Ovary (tissue), 9 donors: Measurements from ENCODE around the gene COX8A. TPM values are rescaled to one million over a fixed set of nuclear protein-coding genes. Genes with fewer than 3 reads are reported as not detected.

ENCODE experiments used
- DNase-seq, 5 donors: peaks; one replicate each; pipeline ENCODE4 v3.0.0-alpha.2; 2019 to 2020
- H3K27ac ChIP-seq, 2 donors: fragments of 200-600 bp; one replicate each; pipeline versions ENCODE4 v1.5.1 to v1.8.0; 2019 to 2022
- H3K27me3 ChIP-seq: fragments of 200-600 bp; one replicate; pipeline ENCODE4 v1.8.0; 2022
- H3K36me3 ChIP-seq: fragments of 200-600 bp; sonication (generic); one replicate; pipeline ENCODE4 v1.5.1; 2019
- H3K4me1 ChIP-seq: one replicate; pipeline ENCODE4 v1.8.1; 2013; ENCODE audit warnings: mild to moderate bottlenecking, moderate library complexity; ENCODE audit not compliant: insufficient read depth
- H3K4me3 ChIP-seq: fragments of 200-600 bp; sonication (generic); one replicate; pipeline ENCODE4 v1.5.1; 2017
- H3K9me3 ChIP-seq, 2 donors: fragments of 200-600 bp in 1 of 2; sonication (generic) in 1 of 2; one replicate each; pipeline versions ENCODE4 v1.5.1 to v1.8.1; 2013 to 2019; ENCODE audit warnings: mild to moderate bottlenecking in 1 of 2, moderate library complexity in 1 of 2
- EP300 ChIP-seq: sonication (generic); formaldehyde crosslinking; IDR thresholded peaks from one replicate; pipeline ENCODE4 v1.6.1; 2017; ENCODE audit warnings: antibody characterized with exemption
- POLR2A ChIP-seq: fragments of 450-650 bp; IDR thresholded peaks from one replicate; pipeline ENCODE4 v1.6.1; 2017; ENCODE audit warnings: antibody characterized with exemption, mild to moderate bottlenecking, moderate library complexity
- WGBS, 3 donors: extraction: QIAGEN DNeasy Blood & Tissue Kit in 1 of 3; methylation state at CpG; one replicate each; pipeline versions ENCODE4 v1.1.5 to v1.1.7; 2013 to 2017; 5-methylcytosine and 5-hydroxymethylcytosine counted together
- intact Hi-C, 4 donors: fragments of 100-400 bp; cut with DNase I; formaldehyde crosslinking; loops; one replicate each; pipeline versions ENCODE4 v1.11.0 to v1.15.1; 2022 to 2023
- polyA plus RNA-seq, 2 donors: library from polyadenylated mRNA; stranded (reverse); fragments of 200-250 nt in 1 of 2; fragments of 350-450 nt in 1 of 2; fragmentation: Illumina TruSeq in 1 of 2; extraction: RNeasy Lipid Tissue Mini Kit (QIAGEN cat#74804) in 1 of 2; gene quantifications; one replicate each; pipeline ENCODE4 v1.2.3, GENCODE V29; 2013 to 2014
- total RNA-seq, 7 donors: library from RNA; depleted of rRNA in 2 of 7; stranded (reverse); fragments of >200 nt in 2 of 7; fragmentation: NEBNext Ultra II Directional in 3 of 7; extraction: Animal tissue kit (Norgen Biotek cat#: 25700) in 3 of 7; gene quantifications; one replicate each; pipeline versions ENCODE4 v1.1.0 to v1.2.4, GENCODE V29; 2016 to 2023
- TF ChIP-seq, protein P1 (sequence below), 3 donors: fragments of 450-650 bp in 2 of 3; fragments of 200-600 bp in 1 of 3; IDR thresholded peaks; one replicate each; pipeline versions ENCODE4 v1.5.1 to v1.8.0; 2016 to 2022; ENCODE audit warnings: antibody characterized with exemption in 3 of 3, mild to moderate bottlenecking in 1 of 3
- donor health status: DM: no; HTN: no; CAD: no; lungs with moderate emphysema.
- donor health status: DM: no; HTN: no; CAD: no.
- donor health status: Bipolar disorder and iron deficiency.
- donor health status: DM: yes; HTN: yes; CAD: no.
- donor health status: DM: no; HTN: no; CAD: no.
- donor health status: DM: yes; HTN: yes; CAD: no.

COX8A gene
- total and polyA plus RNA-seq, 9 donors = 64.8 to 438 (median 222) TPM

DNA sequence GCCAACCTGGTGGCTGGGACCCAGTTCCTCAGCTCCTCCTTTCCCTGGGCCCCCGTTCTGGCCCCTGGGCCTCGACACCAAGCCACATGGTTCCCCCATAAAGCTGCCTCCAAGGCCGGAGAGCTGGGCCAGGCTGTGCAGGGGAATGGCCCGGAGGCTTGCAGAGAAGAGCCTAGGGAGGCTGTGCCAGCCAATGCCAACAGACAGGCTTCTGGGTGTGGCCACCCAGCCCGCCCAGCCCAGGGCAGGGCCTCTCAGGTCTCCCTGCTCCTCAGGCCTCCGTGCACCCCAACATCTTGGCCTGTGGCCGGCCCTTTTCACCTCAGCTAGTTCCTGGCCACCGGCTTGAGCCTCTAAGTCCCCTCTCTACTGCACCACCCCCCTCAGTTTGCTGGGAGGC is 43.9 kb downstream of the COX8A start:
- Histone ChIP-seq H3K4me3 (no peak overlapping the region), H3K36me3 (no peaks in the 10 kb centered on the region), H3K27me3 (no peaks in the 10 kb centered on the region), H3K9me3 (no peaks in the 10 kb centered on the region), H3K4me1 (no peaks in the 10 kb centered on the region), H3K27ac (no peak overlapping the region)
- TF ChIP-seq EP300 (no peak), POLR2A (no peak)
- TF ChIP-seq, protein P1, sequence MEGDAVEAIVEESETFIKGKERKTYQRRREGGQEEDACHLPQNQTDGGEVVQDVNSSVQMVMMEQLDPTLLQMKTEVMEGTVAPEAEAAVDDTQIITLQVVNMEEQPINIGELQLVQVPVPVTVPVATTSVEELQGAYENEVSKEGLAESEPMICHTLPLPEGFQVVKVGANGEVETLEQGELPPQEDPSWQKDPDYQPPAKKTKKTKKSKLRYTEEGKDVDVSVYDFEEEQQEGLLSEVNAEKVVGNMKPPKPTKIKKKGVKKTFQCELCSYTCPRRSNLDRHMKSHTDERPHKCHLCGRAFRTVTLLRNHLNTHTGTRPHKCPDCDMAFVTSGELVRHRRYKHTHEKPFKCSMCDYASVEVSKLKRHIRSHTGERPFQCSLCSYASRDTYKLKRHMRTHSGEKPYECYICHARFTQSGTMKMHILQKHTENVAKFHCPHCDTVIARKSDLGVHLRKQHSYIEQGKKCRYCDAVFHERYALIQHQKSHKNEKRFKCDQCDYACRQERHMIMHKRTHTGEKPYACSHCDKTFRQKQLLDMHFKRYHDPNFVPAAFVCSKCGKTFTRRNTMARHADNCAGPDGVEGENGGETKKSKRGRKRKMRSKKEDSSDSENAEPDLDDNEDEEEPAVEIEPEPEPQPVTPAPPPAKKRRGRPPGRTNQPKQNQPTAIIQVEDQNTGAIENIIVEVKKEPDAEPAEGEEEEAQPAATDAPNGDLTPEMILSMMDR (IDR thresholded peaks at IDR 0.05) = no peak
- intact Hi-C loops = no loop called here
- 82 to 88% (median 86%) methylated on average over 8 of the region's 8 CpGs for WGBS, 3 donors
- DNase-seq = no peak

DNA sequence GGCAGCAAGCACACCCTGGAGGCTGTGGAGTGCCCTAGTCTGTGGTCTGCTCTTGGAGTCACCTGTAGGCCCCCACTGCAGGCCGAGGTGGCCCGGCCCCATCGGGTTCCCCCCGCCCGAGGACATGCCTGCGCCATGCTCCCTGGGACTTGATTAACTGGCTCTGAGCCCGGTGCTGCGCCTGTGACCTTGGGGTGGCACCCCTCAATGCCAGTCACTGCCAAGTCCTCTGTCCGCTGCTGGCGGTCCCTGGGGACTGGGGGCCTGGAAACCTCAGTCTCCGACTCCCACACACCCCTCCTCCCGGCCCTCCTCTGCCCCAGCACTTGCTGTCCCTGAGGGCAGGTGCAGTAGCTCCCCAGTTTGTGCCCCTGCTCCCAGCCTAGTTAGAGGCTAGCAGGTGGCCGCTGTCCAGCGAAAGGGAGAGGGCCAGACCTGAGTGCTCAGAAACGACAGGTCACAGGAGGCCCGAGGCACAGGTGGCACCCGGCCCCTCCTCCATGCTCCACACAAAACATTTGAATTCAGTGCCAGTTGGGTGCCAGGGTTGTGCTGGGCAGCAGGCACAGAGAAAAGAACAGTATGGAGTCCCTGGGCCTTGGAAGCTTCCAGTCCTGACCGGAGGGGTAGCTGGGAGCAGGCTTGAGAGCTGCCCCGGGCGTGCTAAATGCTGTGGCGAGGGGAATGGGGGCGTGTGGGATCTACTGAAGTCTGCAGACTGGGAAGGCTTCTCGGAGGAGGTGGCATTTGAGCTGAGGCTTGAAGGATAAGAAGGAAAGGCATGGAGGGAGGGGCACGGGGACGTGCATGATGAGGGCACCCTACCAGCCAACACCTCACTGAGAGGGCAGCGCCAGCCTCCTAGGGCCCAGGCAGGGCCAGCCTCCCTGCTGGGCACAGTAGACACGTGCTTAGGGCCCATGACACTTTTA is 45.0 kb downstream of the COX8A start:
- H3K36me3 ChIP-seq = no peaks in the 10 kb centered on the region
- no peaks in the 10 kb centered on the region for H3K9me3 ChIP-seq
- no peaks in the 10 kb centered on the region for H3K4me1 ChIP-seq
- intact Hi-C loops = no loop called here
- no peaks in the 10 kb centered on the region for H3K27me3 ChIP-seq
- no peak overlapping the region for H3K4me3 ChIP-seq
- H3K27ac ChIP-seq = no peak overlapping the region
- TF ChIP-seq, protein P1 (IDR thresholded peaks at IDR 0.05) = no peak
- no peak for TF ChIP-seq POLR2A
- no peak for TF ChIP-seq EP300
- DNase-seq = no peak
- WGBS, 3 donors = 64 to 79% (median 65%) methylated on average over 21 to 27 of the region's 27 CpGs

DNA sequence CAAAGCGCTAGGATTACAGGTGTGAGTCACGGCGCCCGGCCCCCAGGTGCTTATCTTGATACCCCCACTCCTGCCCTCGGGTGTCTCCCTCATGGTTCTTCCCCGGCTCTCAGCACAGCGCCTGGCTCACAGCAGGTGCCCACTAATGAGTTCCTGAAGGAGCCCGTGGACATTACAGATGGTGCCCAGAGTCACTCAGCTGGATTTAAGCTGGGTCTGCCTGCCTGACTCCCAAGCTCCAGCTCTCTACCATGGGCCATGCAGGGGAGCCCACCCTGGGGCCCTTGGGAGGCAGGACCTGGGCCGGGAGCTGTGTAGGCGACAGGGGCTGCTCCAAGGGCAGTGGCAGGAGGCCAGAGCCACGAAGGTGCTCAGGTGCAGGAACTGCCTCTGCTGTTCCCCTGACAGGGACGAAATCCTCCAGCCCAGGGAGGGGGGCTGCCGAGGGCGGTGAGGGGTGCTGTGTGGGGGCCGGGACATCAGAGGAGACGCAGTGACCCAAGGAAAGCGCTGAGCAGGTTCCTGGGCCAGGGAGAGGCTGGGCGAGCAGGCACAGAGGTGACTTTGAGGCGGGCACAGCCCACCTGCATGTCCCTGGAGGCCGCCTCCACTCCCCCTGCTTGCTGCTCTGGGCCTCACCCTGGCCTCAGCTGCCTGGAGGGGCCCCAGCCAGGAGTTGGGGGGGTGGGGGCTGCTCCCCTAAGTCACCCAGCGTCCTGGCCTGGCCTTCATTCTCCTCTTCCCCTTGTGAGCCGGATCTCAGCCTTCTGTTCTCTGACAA is 46.7 kb downstream of the COX8A start:
- WGBS, 3 donors = 82 to 84% (median 84%) methylated on average over 21 to 22 of the region's 22 CpGs
- H3K27me3 ChIP-seq = no peaks in the 10 kb centered on the region
- intact Hi-C loops = no loop called here
- TF ChIP-seq, protein P1 (IDR thresholded peaks at IDR 0.05) = no peak
- TF ChIP-seq POLR2A (no peak), EP300 (no peak)
- no peak for DNase-seq
- no peak overlapping the region for H3K4me3 ChIP-seq
- H3K36me3 ChIP-seq = no peaks in the 10 kb centered on the region
- H3K4me1 ChIP-seq = no peaks in the 10 kb centered on the region
- no peak overlapping the region for H3K27ac ChIP-seq
- no peaks in the 10 kb centered on the region for H3K9me3 ChIP-seq

DNA sequence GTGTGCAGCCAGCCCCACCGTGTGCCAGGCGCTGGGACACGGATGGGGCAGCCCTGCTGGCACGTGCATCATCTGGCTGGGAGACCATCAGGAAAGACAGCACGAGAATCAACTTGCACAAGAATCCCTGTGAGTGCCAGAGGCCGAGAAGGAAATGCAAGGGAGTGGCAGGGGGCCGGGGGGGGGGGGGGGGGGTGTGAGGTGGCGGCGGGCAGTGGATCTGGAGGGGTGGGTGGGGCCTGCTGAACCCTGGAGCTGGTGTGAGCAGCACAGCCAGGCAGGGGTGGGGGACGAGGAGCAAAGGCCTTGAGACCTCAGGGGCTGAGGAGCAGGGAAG is 47.3 kb downstream of the COX8A start:
- 66 to 74% (median 66%) methylated on average over 8 to 10 of the region's 10 CpGs for WGBS, 3 donors

More for the DNA sequence above, 47.3 kb downstream of the COX8A start:
- H3K27ac ChIP-seq = no peak overlapping the region
- DNase-seq = no peak
- H3K4me3 ChIP-seq = no peak overlapping the region
- intact Hi-C loops = no loop called here
- no peaks in the 10 kb centered on the region for H3K36me3 ChIP-seq
- TF ChIP-seq EP300 (no peak), POLR2A (no peak)
- TF ChIP-seq, protein P1 (IDR thresholded peaks at IDR 0.05) = no peak
- H3K9me3 ChIP-seq = no peaks in the 10 kb centered on the region
- no peaks in the 10 kb centered on the region for H3K27me3 ChIP-seq
- no peaks in the 10 kb centered on the region for H3K4me1 ChIP-seq
